ENCODE data around the gene CD47.

GRCh38 chr3:108096532-108097321 is 5.9 kb upstream of the CD47 start:
- TF ChIP-seq POLR2A (IDR thresholded peaks at IDR 0.05), result no peak
- no peak for TF ChIP-seq CTCF (IDR thresholded peaks at IDR 0.05)
